Measurements from ENCODE around the gene PCCA.
"Not testable (repeated sequence)": the region's sequence is repeated elsewhere in the genome, so short reads cannot be mapped to it uniquely, and the experiment has no call there.

- TF ChIP-seq, protein P1, sequence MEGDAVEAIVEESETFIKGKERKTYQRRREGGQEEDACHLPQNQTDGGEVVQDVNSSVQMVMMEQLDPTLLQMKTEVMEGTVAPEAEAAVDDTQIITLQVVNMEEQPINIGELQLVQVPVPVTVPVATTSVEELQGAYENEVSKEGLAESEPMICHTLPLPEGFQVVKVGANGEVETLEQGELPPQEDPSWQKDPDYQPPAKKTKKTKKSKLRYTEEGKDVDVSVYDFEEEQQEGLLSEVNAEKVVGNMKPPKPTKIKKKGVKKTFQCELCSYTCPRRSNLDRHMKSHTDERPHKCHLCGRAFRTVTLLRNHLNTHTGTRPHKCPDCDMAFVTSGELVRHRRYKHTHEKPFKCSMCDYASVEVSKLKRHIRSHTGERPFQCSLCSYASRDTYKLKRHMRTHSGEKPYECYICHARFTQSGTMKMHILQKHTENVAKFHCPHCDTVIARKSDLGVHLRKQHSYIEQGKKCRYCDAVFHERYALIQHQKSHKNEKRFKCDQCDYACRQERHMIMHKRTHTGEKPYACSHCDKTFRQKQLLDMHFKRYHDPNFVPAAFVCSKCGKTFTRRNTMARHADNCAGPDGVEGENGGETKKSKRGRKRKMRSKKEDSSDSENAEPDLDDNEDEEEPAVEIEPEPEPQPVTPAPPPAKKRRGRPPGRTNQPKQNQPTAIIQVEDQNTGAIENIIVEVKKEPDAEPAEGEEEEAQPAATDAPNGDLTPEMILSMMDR (IDR thresholded peaks at IDR 0.05): not testable (repeated sequence)
- TF ChIP-seq EP300 (IDR thresholded peaks at IDR 0.05): not testable (repeated sequence)
Measured at GRCh38 chr13:100174455-100174854, 85.6 kb downstream of the PCCA start.

Data from tibial nerve (tissue), 4 donors.